ENCODE data around the gene VPS33B. TPM values are rescaled to one million over a fixed set of nuclear protein-coding genes. Genes with fewer than 3 reads are reported as not detected.
"Not testable (repeated sequence)": the region's sequence is repeated elsewhere in the genome, so short reads cannot be mapped to it uniquely, and the experiment has no call there.

VPS33B gene
- total and polyA plus RNA-seq, 2 of the 13 experiments (the other 11 are each of a cell fraction or from before 2014, with no cell fraction given): 15.8 to 16.5 TPM

DNA sequence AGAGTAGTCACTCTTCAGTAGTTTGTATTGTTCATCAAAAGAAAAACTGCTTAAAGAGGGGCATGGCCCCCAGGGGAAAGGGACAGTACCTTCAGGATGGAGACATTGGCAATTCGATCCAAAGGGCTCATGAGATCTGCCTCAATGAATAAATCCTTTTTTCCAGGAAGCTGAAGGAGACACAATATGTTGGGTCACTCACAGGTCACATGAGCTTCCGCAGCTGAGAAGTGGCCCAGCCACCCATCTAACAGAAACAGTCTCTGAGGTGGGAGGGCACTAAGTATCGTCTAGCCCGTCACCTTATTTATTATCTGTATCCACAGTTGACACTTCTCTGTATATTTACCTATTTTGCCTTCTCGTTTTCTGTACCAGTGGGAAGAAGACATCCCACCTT, 4.7 kb downstream of the VPS33B start:
- in situ Hi-C loops (cut with HindIII; ENCODE audit: extremely low pct_ligation_motif_present, low pct_unique_long_range_greater_than_20kb) (no loop called here), intact Hi-C loops (cut with micrococcal nuclease; ENCODE audit: unreplicated experiment) (no loop called here)
- ChIA-PET POLR2A (no interaction called here), CTCF (ENCODE audit: low intra/inter-chr PET ratio, low total read pairs) (no interaction called here)
- Histone ChIP-seq H4K20me1 (ENCODE audit: insufficient read depth, low read length) (no peaks in the 10 kb centered on the region), H3K27me3 (ENCODE audit: control insufficient read depth in 1 of 2, insufficient read depth in 2 of 2, low read length in 2 of 2) (no peaks in the 10 kb centered on the region; a peak in 1 of 5 replicates), H3K79me2 (ENCODE audit: insufficient read depth, low read length) (peaks cover 19% of the 10 kb centered on the region), H3K27ac (ENCODE audit: extremely low read length, insufficient read depth, low read length) (no peak overlapping the region), H3K9me3 (ENCODE audit: low read length) (no peaks in the 10 kb centered on the region), H3K4me1 (ENCODE audit: insufficient read depth, low read length) (peaks cover 13% of the 10 kb centered on the region), H3K9ac (ENCODE audit: insufficient read depth, low read depth, low read length) (no peak overlapping the region), H3K4me2 (ENCODE audit: low read depth, low read length) (no peak overlapping the region), H2AFZ (ENCODE audit: low read length) (no peak overlapping the region), H3K36me3 (replicated peaks in 1 of 2; ENCODE audit: control insufficient read depth in 1 of 2, insufficient read depth in 2 of 2, low read length in 2 of 2) (peaks cover 8 to 19% of the 10 kb centered on the region in 2 experiments; a peak in 4 of 5 replicates), H3K4me3 (replicated peaks in 1 of 3; ENCODE audit: insufficient read depth in 1 of 3, low read depth in 2 of 3, low read length in 3 of 3) (no peak overlapping the region)
- FAIRE-seq (no peak), ATAC-seq (no peak), DNase-seq (ENCODE audit: low spot score) (no peak)
- TF ChIP-seq, protein P1, sequence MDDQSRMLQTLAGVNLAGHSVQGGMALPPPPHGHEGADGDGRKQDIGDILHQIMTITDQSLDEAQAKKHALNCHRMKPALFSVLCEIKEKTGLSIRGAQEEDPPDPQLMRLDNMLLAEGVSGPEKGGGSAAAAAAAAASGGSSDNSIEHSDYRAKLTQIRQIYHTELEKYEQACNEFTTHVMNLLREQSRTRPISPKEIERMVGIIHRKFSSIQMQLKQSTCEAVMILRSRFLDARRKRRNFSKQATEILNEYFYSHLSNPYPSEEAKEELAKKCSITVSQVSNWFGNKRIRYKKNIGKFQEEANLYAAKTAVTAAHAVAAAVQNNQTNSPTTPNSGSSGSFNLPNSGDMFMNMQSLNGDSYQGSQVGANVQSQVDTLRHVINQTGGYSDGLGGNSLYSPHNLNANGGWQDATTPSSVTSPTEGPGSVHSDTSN (CRISPR knock-in tag; IDR thresholded peaks at IDR 0.05; ENCODE audit: borderline replicate concordance): no peak
- TF ChIP-seq CEBPB (IDR thresholded peaks at IDR 0.05; ENCODE audit: borderline replicate concordance, low read depth, low read length) (no peak), FIP1L1 (IDR thresholded peaks at IDR 0.05; ENCODE audit: borderline replicate concordance, insufficient read depth, low read depth, low read length) (no peak), ZSCAN12 (CRISPR knock-in tag; IDR thresholded peaks at IDR 0.05) (no peak), FOXO1 (CRISPR knock-in tag; IDR thresholded peaks at IDR 0.05) (no peak), PHF20 (CRISPR knock-in tag; IDR thresholded peaks at IDR 0.05) (no peak), ZBTB7A (CRISPR knock-in tag; IDR thresholded peaks at IDR 0.05) (no peak), ELF3 (CRISPR knock-in tag; IDR thresholded peaks at IDR 0.05) (no peak), GLI4 (CRISPR knock-in tag; IDR thresholded peaks at IDR 0.05; ENCODE audit: borderline replicate concordance) (no peak), BRCA1 (CRISPR knock-in tag; IDR thresholded peaks at IDR 0.05) (no peak)
- TF ChIP-seq, protein P2, sequence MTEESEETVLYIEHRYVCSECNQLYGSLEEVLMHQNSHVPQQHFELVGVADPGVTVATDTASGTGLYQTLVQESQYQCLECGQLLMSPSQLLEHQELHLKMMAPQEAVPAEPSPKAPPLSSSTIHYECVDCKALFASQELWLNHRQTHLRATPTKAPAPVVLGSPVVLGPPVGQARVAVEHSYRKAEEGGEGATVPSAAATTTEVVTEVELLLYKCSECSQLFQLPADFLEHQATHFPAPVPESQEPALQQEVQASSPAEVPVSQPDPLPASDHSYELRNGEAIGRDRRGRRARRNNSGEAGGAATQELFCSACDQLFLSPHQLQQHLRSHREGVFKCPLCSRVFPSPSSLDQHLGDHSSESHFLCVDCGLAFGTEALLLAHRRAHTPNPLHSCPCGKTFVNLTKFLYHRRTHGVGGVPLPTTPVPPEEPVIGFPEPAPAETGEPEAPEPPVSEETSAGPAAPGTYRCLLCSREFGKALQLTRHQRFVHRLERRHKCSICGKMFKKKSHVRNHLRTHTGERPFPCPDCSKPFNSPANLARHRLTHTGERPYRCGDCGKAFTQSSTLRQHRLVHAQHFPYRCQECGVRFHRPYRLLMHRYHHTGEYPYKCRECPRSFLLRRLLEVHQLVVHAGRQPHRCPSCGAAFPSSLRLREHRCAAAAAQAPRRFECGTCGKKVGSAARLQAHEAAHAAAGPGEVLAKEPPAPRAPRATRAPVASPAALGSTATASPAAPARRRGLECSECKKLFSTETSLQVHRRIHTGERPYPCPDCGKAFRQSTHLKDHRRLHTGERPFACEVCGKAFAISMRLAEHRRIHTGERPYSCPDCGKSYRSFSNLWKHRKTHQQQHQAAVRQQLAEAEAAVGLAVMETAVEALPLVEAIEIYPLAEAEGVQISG (CRISPR knock-in tag; IDR thresholded peaks at IDR 0.05): no peak
- TF ChIP-seq, protein P3, sequence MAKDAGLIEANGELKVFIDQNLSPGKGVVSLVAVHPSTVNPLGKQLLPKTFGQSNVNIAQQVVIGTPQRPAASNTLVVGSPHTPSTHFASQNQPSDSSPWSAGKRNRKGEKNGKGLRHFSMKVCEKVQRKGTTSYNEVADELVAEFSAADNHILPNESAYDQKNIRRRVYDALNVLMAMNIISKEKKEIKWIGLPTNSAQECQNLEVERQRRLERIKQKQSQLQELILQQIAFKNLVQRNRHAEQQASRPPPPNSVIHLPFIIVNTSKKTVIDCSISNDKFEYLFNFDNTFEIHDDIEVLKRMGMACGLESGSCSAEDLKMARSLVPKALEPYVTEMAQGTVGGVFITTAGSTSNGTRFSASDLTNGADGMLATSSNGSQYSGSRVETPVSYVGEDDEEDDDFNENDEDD (CRISPR knock-in tag; IDR thresholded peaks at IDR 0.05; ENCODE audit: borderline replicate concordance): no peak
- 97% methylated on average over 5 of the region's 5 CpGs for WGBS (ENCODE audit: low lambda C conversion rate)
- BruUV-seq (replicated peaks): no TSS peak

DNA sequence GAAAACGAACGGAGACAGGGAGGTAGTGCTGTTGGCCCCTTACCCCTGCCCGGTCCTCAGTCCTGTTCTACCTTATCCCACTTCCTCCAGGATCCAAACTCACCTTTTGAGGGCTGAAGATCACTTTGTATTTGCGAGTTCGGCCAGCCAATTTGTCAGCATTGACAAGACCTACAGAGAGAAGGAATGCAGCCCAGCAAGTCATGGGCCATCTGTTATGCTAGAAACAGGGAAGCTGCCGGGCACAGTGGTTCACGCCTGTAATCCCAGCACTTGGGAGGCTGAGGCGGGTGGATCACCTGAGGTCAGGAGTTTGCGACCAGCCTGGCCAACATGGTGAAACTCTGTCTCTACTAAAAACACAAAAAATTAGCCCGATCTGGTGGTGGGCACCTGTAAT, 8.7 kb downstream of the VPS33B start:
- CTCF ChIA-PET (ENCODE audit: low intra/inter-chr PET ratio, low total read pairs); H3K9ac ChIP-seq (ENCODE audit: insufficient read depth, low read depth, low read length); DNase-seq (ENCODE audit: low spot score); H3K4me2 ChIP-seq (ENCODE audit: low read depth, low read length); H3K27me3 ChIP-seq (ENCODE audit: control insufficient read depth in 1 of 2, insufficient read depth in 2 of 2, low read length in 2 of 2); POLR2A ChIA-PET; FAIRE-seq; H3K27ac ChIP-seq (ENCODE audit: extremely low read length, insufficient read depth, low read length); H3K4me3 ChIP-seq (replicated peaks in 1 of 3; ENCODE audit: insufficient read depth in 1 of 3, low read depth in 2 of 3, low read length in 3 of 3); H2AFZ ChIP-seq (ENCODE audit: low read length); H4K20me1 ChIP-seq (ENCODE audit: insufficient read depth, low read length); H3K4me1 ChIP-seq (ENCODE audit: insufficient read depth, low read length); H3K79me2 ChIP-seq (ENCODE audit: insufficient read depth, low read length); intact Hi-C loops (cut with micrococcal nuclease; ENCODE audit: unreplicated experiment); BruUV-seq (replicated peaks); H3K9me3 ChIP-seq (ENCODE audit: low read length); in situ Hi-C loops (cut with HindIII; ENCODE audit: extremely low pct_ligation_motif_present, low pct_unique_long_range_greater_than_20kb); ATAC-seq: not testable (repeated sequence)
- H3K36me3 ChIP-seq (replicated peaks in 1 of 2; ENCODE audit: control insufficient read depth in 1 of 2, insufficient read depth in 2 of 2, low read length in 2 of 2): peaks cover 8 to 49% of the 10 kb centered on the region in 2 experiments; a peak in 4 of 5 replicates
- 95% methylated on average over 10 of the region's 10 CpGs for WGBS (ENCODE audit: low lambda C conversion rate)
